Vagina (tissue), 2 donors: ENCODE data around the gene MBOAT2.

Experiments
- POLR2A ChIP-seq, 2 donors: fragments of 450-650 bp; IDR thresholded peaks; one replicate each; pipeline ENCODE4 v1.6.1; 2017; ENCODE audit warnings: antibody characterized with exemption in 2 of 2, mild to moderate bottlenecking in 2 of 2, moderate library complexity in 2 of 2
- POLR2AphosphoS5 ChIP-seq, 2 donors: sonication (generic); formaldehyde crosslinking; IDR thresholded peaks; one replicate each; pipeline ENCODE4 v1.9.0; 2017; ENCODE audit warnings: antibody characterized with exemption in 2 of 2, mild to moderate bottlenecking in 2 of 2, low read depth in 1 of 2; ENCODE audit not compliant: insufficient read depth in 1 of 2
- TF ChIP-seq, protein P1 (sequence below), 3 experiments: fragments of 450-650 bp in 2 of 3; fragments of 200-600 bp in 1 of 3; sonication (generic) in 1 of 3; IDR thresholded peaks; one replicate each; pipeline ENCODE4 v1.5.1; 2017 to 2019; ENCODE audit warnings: antibody characterized with exemption in 3 of 3, mild to moderate bottlenecking in 2 of 3, moderate library complexity in 2 of 3

DNA sequence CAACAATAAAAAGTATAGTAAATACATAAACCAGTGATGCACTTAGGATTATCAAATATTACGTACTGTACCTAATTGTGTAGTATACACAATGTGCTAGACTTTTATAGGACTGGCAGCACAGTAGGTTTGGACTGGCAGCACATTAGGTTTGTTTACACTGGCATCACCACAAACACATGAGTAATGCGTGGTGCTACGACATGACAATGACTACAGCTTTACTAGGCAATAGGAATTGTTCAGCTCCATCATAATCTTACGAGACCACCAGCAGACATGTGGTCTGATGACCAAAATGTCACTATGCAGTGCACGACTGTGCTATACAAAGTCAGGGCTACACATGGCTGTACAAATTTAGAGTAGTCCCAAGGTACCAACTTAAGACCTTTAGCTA, 2.3 kb downstream of the MBOAT2 start:
- TF ChIP-seq, protein P1, sequence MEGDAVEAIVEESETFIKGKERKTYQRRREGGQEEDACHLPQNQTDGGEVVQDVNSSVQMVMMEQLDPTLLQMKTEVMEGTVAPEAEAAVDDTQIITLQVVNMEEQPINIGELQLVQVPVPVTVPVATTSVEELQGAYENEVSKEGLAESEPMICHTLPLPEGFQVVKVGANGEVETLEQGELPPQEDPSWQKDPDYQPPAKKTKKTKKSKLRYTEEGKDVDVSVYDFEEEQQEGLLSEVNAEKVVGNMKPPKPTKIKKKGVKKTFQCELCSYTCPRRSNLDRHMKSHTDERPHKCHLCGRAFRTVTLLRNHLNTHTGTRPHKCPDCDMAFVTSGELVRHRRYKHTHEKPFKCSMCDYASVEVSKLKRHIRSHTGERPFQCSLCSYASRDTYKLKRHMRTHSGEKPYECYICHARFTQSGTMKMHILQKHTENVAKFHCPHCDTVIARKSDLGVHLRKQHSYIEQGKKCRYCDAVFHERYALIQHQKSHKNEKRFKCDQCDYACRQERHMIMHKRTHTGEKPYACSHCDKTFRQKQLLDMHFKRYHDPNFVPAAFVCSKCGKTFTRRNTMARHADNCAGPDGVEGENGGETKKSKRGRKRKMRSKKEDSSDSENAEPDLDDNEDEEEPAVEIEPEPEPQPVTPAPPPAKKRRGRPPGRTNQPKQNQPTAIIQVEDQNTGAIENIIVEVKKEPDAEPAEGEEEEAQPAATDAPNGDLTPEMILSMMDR (IDR thresholded peaks at IDR 0.05) = no peak
- TF ChIP-seq POLR2A (IDR thresholded peaks at IDR 0.05) (no peak), POLR2AphosphoS5 (IDR thresholded peaks at IDR 0.05; ENCODE audit: insufficient read depth in 1 of 2, low read depth in 1 of 2) (no peak)
